ENCODE data around the gene SLC35D3. TPM values are rescaled to one million over a fixed set of nuclear protein-coding genes. Genes with fewer than 3 reads are reported as not detected.

Gene SLC35D3
- total and polyA plus RNA-seq, 2 donors (not counting 3 experiments of a cell fraction or from before 2014, with no cell fraction given): not detected

GRCh38 chr6:136945711-136946121 is 23.6 kb downstream of the SLC35D3 start:
- intact Hi-C loops (cut with micrococcal nuclease) (no loop called here), dilution Hi-C loops (cut with MboI; ENCODE audit: extremely low pct_ligation_motif_present, low sequenced_read_pairs) (no loop called here)
- no peak for TF ChIP-seq POLR2A (IDR thresholded peaks at IDR 0.05; ENCODE audit: low read depth, low read length)
- TF ChIP-seq CTCF (IDR thresholded peaks at IDR 0.05; ENCODE audit: extremely low read depth in 1 of 2, insufficient read depth in 1 of 2, low read depth in 1 of 2, low read length in 2 of 2): no peak
- TF ChIP-seq GATA2 (IDR thresholded peaks at IDR 0.05; ENCODE audit: insufficient read depth, insufficient read length, low read depth, low read length): no peak
- TF ChIP-seq FOS (IDR thresholded peaks at IDR 0.05; ENCODE audit: borderline replicate concordance, insufficient read depth, low read length): no peak
- TF ChIP-seq MYC (IDR thresholded peaks at IDR 0.05; ENCODE audit: low read depth, low read length): no peak
- TF ChIP-seq JUN (IDR thresholded peaks at IDR 0.05; ENCODE audit: borderline replicate concordance, insufficient read depth, insufficient read length, low read depth): no peak
- no peak for TF ChIP-seq EZH2 (IDR thresholded peaks at IDR 0.05; ENCODE audit: borderline replicate concordance, low read depth, low read length, severe bottlenecking)
- no peak for TF ChIP-seq MAX (IDR thresholded peaks at IDR 0.05; ENCODE audit: insufficient read depth, insufficient read length)
- no peak for TF ChIP-seq POLR2AphosphoS5 (IDR thresholded peaks at IDR 0.05; ENCODE audit: insufficient read depth, low read depth, low read length)
- no peak overlapping the region for H3K27ac ChIP-seq (ENCODE audit: insufficient read depth, low read depth, low read length)
- no peaks in the 10 kb centered on the region for H3K36me3 ChIP-seq (ENCODE audit: control insufficient read depth in 2 of 2, extremely low read depth in 1 of 2, insufficient read depth in 2 of 2, low read length in 2 of 2)
- no peaks in the 10 kb centered on the region for H3K9me1 ChIP-seq (replicated peaks; ENCODE audit: control insufficient read depth, extremely low read depth, insufficient read depth, low read length)
- no peak overlapping the region for H2AFZ ChIP-seq (ENCODE audit: low read depth, low read length)
- H4K20me1 ChIP-seq (replicated peaks; ENCODE audit: control insufficient read depth, extremely low read depth, insufficient read depth, low read length): no peaks in the 10 kb centered on the region
- no peak for FAIRE-seq
- no peaks in the 10 kb centered on the region for H3K79me2 ChIP-seq (ENCODE audit: control insufficient read depth, insufficient read depth, low read length)
- no peak overlapping the region for H3K9ac ChIP-seq (replicated peaks; ENCODE audit: extremely low read depth, insufficient read depth, low read length)
- no TSS peak for BruUV-seq (replicated peaks)
- H3K4me1 ChIP-seq (ENCODE audit: control insufficient read depth, extremely low read depth, insufficient read depth, low read length): no peaks in the 10 kb centered on the region
- ChIA-PET POLR2A (no interaction called here), CTCF (no interaction called here)
- no peaks in the 10 kb centered on the region for H3K9me3 ChIP-seq (replicated peaks; ENCODE audit: control insufficient read depth, insufficient read depth, low read length)
- H3K4me2 ChIP-seq (ENCODE audit: insufficient read depth, low read length): no peak overlapping the region
- peaks cover 2 to 4% of the 10 kb centered on the region in 2 experiments for H3K27me3 ChIP-seq (ENCODE audit: control insufficient read depth in 2 of 2, insufficient read depth in 2 of 2, low read length in 2 of 2)
- DNase-seq (ENCODE audit: low read depth, low spot score): no peak
- no peak overlapping the region for H3K4me3 ChIP-seq (replicated peaks in 1 of 3; ENCODE audit: insufficient read depth in 1 of 3, low read depth in 1 of 3, low read length in 3 of 3)

Measured in endothelial cell of umbilical vein (primary cell).